AG04449 (cell line): Measurements from ENCODE around the gene TBC1D14.

ENCODE experiments used
- CTCF ChIA-PET: fragments of 350-600 bp; formaldehyde crosslinking; extraction: SDS; loops from one replicate; lab custom pipeline; 2021; ENCODE audit warnings: antibody characterized with exemption; lab: Yijun Ruan, JAX
- POLR2A ChIA-PET: fragments of 400-600, 350-600 bp; formaldehyde crosslinking; extraction: SDS; loops from one replicate; lab custom pipeline; 2020; ENCODE audit warnings: antibody characterized with exemption, inconsistent platforms; lab: Yijun Ruan, JAX
- DNase-seq: peaks from one replicate; pipeline ENCODE4 v3.0.0-alpha.2; 2010; ENCODE audit warnings: low read depth, low spot score
- H3K4me3 ChIP-seq: 2 replicates; pipeline ENCODE4 v1.5.1; 2011; ENCODE audit warnings: low read depth, mild to moderate bottlenecking, control low read depth, low read length
- TF ChIP-seq, protein P1 (sequence below): IDR thresholded peaks from one replicate; pipeline ENCODE4 v1.5.1; 2011; ENCODE audit warnings: mild to moderate bottlenecking, moderate library complexity, low read length, control low read depth, inconsistent platforms; ENCODE audit not compliant: insufficient read depth; ENCODE audit errors: missing control alignments

TBC1D14 gene

DNA sequence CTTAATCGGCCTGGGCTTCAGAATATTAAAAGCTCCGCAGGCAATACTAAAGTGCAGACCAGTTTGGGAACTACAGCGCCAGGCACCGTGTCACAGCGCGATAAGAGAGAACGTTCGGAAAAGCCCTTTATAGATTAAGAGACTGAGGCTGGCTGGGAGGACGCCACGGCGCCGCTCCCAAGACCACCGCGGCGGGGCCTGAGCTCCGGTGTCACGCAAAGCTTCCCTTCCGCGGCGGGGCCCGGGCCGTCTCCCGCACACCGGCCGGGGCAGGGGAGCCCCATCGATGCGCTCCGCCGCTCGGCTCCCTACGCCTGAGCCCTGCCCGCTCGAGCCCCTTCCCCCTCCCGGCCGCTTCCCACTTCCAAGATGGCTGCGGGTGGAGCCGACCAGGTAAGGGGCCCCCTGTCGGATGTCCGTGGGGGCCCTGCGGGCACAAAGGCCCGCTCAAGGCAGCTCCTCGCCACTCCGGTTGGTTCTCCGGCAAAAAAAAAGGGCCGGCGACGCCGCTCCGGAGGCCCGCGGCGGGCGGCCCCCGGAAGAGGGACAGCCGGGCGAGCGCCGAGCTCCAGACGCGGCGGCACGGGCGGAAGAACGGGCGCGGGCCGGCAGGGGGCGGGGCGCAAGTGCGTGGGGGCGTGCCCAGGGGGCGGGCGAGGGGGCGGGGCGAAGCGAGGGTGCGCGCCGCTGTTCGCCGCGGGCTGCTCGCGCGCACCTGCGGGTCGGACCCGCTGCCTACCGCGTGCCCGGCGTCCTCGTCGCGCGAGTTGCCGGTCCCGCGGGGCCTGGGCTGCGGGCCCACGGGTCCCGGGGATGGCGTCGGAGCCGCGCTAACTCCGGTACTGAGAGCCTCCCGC lies at the start of gene TBC1D14:
TSS of gene TBC1D14 (plus strand) at position 714 of the 857 bp plus-strand sequence. CDS start 13,564 bp downstream, outside the sequence.
- peak within 1 kb of the TSS; percentile 71 for H3K4me3 ChIP-seq
- POLR2A ChIA-PET, result interaction anchor here (0.5 to 1.6 kb wide), 12 partner anchors 9 to 250 kb away, joined by 3 to 10 read pairs (median 4); partner anchors contain the start of genes GRPEL1 and TADA2B

GRCh38 chr4:6868386-6868785 lies 41.2 kb upstream of the TBC1D14 start:
- no peak for DNase-seq
- H3K4me3 ChIP-seq, result no peak overlapping the region
- POLR2A ChIA-PET, result no interaction called here
- TF ChIP-seq, protein P1, sequence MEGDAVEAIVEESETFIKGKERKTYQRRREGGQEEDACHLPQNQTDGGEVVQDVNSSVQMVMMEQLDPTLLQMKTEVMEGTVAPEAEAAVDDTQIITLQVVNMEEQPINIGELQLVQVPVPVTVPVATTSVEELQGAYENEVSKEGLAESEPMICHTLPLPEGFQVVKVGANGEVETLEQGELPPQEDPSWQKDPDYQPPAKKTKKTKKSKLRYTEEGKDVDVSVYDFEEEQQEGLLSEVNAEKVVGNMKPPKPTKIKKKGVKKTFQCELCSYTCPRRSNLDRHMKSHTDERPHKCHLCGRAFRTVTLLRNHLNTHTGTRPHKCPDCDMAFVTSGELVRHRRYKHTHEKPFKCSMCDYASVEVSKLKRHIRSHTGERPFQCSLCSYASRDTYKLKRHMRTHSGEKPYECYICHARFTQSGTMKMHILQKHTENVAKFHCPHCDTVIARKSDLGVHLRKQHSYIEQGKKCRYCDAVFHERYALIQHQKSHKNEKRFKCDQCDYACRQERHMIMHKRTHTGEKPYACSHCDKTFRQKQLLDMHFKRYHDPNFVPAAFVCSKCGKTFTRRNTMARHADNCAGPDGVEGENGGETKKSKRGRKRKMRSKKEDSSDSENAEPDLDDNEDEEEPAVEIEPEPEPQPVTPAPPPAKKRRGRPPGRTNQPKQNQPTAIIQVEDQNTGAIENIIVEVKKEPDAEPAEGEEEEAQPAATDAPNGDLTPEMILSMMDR, result no peak
- CTCF ChIA-PET, result interaction anchor here (1.0 to 2.2 kb wide), 5 partner anchors 9 to 149 kb away, joined by 3 to 7 read pairs (median 4); no protein-coding TSS in a partner anchor

More for the DNA sequence above, at the start of gene TBC1D14:
- CTCF ChIA-PET, result interaction anchor here (0.9 to 4.5 kb wide), 19 partner anchors 9 to 193 kb away, joined by 3 to 72 read pairs (median 5); partner anchors contain the start of genes BLOC1S4, GRPEL1 and TADA2B
- TF ChIP-seq, protein P1, result peak; percentile 21
- no peak for DNase-seq

DNA sequence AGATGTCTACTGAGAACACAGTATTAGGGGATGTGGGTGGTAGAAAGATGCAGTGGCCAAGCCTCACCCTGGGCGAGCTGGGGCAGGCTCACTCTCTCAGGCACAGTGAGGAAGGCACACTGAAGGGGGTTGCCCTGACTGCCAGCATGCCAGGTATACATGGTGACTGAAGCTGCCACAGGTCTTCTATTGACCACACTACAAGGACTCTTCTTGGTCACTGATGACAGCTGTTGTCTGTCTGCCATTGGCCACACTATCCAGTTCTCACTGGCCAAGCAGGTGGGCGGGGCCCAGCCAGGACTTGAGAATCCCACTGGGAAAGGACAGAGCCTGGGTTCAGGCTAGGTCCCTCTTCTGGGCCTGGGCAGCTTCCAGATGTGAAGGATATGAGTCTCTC lies 39.7 kb upstream of the TBC1D14 start:
- no peak for DNase-seq
- no peak overlapping the region for H3K4me3 ChIP-seq
- ChIA-PET POLR2A (no interaction called here), CTCF (interaction anchor here (1.3 kb wide), 1 partner anchor 13 kb away, joined by 3 read pairs; no protein-coding TSS in a partner anchor)
- TF ChIP-seq, protein P1, result no peak

GRCh38 chr4:6873291-6873690 lies 36.3 kb upstream of the TBC1D14 start:
- TF ChIP-seq, protein P1, result peak; percentile 4
- ChIA-PET CTCF (interaction anchor here (0.7 to 7.2 kb wide), 66 partner anchors 11 to 622 kb away, joined by 3 to 308 read pairs (median 6); partner anchors contain the start of genes BLOC1S4, GRPEL1, MRFAP1L1 and TADA2B), POLR2A (interaction anchor here (1.3 kb wide), 1 partner anchor 13 kb away, joined by 5 read pairs; no protein-coding TSS in a partner anchor)
- no peak for DNase-seq
- H3K4me3 ChIP-seq, result no peak overlapping the region

DNA sequence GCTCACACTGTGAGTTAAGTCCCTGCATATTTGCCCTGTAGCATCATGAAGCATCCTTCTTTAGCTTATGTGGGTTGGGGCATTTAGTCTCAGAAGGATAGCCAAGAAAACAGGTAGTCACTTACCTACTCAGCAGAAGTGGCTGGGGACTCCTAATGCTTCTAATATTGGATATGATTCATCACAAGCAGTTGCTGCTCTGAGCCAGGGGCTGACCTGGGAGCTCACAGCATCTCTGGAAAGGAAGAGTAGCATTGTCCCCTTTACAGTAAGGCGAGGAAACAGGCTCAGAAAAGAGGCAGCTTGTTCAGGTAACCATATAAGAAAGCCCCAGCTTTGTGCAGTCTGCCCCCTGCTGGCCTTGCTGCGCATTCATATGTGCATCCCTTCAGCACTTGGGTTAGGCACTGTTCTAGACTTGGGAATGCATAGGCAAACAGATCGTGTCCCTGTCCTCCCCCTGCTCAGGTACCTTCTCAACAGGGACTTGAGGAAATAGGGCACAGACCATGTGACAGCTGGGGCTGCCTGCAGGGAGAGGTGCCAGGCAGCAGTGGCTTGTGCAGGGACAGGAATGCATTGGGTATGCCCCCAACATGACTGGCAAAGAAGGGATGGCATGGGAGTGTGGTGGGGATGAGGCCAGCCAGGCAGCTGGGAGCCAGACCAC lies 35.7 kb upstream of the TBC1D14 start:
- ChIA-PET CTCF (interaction anchor here (0.7 to 7.2 kb wide), 67 partner anchors 12 to 623 kb away, joined by 3 to 308 read pairs (median 6); partner anchors contain the start of genes BLOC1S4, GRPEL1, MRFAP1L1 and TADA2B), POLR2A (interaction anchor here (1.3 kb wide), 1 partner anchor 12 kb away, joined by 5 read pairs; no protein-coding TSS in a partner anchor)
- no peak overlapping the region for H3K4me3 ChIP-seq
- TF ChIP-seq, protein P1, result peak; percentile 83
- no peak for DNase-seq
